ENCODE measurements around the gene KCNK7. TPM values are rescaled to one million over a fixed set of nuclear protein-coding genes. Genes with fewer than 3 reads are reported as not detected.

The KCNK7 gene, protein sequence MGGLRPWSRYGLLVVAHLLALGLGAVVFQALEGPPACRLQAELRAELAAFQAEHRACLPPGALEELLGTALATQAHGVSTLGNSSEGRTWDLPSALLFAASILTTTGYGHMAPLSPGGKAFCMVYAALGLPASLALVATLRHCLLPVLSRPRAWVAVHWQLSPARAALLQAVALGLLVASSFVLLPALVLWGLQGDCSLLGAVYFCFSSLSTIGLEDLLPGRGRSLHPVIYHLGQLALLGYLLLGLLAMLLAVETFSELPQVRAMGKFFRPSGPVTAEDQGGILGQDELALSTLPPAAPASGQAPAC
- 0.42 TPM for total RNA-seq (2013)
- 1 to 10 TPM in 1 of 3 donors, not detected in 2; 4.3 TPM for polyA plus RNA-seq
- 1.4 and 1.9 TPM in 2 replicates for polyA minus RNA-seq
- 0.35 to 3.6 (median 0.92) reads per million in 11 experiments for total RNA-seq

GRCh38 chr11:65595543-65596281, at the start of gene KCNK7:
KCNK7 (minus strand) TSS chr11:65595800; CDS start chr11:65595772, 28 bp downstream.
- H3K4me1 ChIP-seq (ENCODE audit: control insufficient read depth in 1 of 2, insufficient read depth in 2 of 2, low read length in 2 of 2): peaks cover 16 to 29% of the 10 kb centered on the region in 2 donors
- no peak for DNase-seq
- intact Hi-C loops (cut with micrococcal nuclease): no loop called here
- Mint-ChIP-seq H3K9me3 (no peaks in the 10 kb centered on the region), H3K4me1 (peaks cover 31% of the 10 kb centered on the region), H3K36me3 (peaks cover 39 to 65% of the 10 kb centered on the region in 2 donors), H3K27me3 (ENCODE audit: low read depth in 3 of 3) (no peaks in the 10 kb centered on the region), H3K4me3 (no peak within 1 kb of the TSS), H3K27ac (peak within 1 kb of the TSS; percentile 45 to 87 (median 75))
- no peak for TF ChIP-seq CTCF (IDR thresholded peaks at IDR 0.05)
- H3K4me2 ChIP-seq (replicated peaks; ENCODE audit: extremely low read depth, low read length, poor library complexity, severe bottlenecking): no peak within 1 kb of the TSS
- peak within 1 kb of the TSS; percentile 46 to 53 for H3K27ac ChIP-seq (ENCODE audit: low read depth in 1 of 2, low read length in 2 of 2)
- no peak within 1 kb of the TSS for H3K9ac ChIP-seq (ENCODE audit: insufficient read depth, low read length, poor library complexity, severe bottlenecking)
- 71% methylated on average over 7 of the region's 12 CpGs for WGBS (ENCODE audit: insufficient coverage)
- peaks cover 96% of the 10 kb centered on the region for H4K20me1 ChIP-seq (ENCODE audit: insufficient read depth, low read length)
- no peaks in the 10 kb centered on the region for H3K9me3 ChIP-seq (replicated peaks in 1 of 2; ENCODE audit: control insufficient read depth in 1 of 2, insufficient read depth in 1 of 2, low read length in 2 of 2)
- H3K4me3 ChIP-seq (replicated peaks in 1 of 3; ENCODE audit: low read depth in 2 of 3, low read length in 3 of 3): no peak within 1 kb of the TSS
- no peaks in the 10 kb centered on the region for H3K79me2 ChIP-seq (ENCODE audit: insufficient read depth, low read length)
- H3K27me3 ChIP-seq (ENCODE audit: control insufficient read depth in 2 of 2, insufficient read depth in 2 of 2, low read length in 2 of 2): no peaks in the 10 kb centered on the region
- H2AFZ ChIP-seq (ENCODE audit: insufficient read depth, low read depth, low read length, poor library complexity, severe bottlenecking): no peak within 1 kb of the TSS
- peaks cover 61 to 69% of the 10 kb centered on the region in 2 donors for H3K36me3 ChIP-seq (replicated peaks in 1 of 2; ENCODE audit: control insufficient read depth in 1 of 2, insufficient read depth in 2 of 2, low read length in 2 of 2)

GRCh38 chr11:65644837-65645236, 49.2 kb upstream of the KCNK7 start:
- Histone ChIP-seq H3K27ac (ENCODE audit: low read depth in 1 of 2, low read length in 2 of 2) (no peak overlapping the region), H3K27me3 (ENCODE audit: control insufficient read depth in 2 of 2, insufficient read depth in 2 of 2, low read length in 2 of 2) (no peaks in the 10 kb centered on the region), H4K20me1 (ENCODE audit: insufficient read depth, low read length) (peaks cover 85% of the 10 kb centered on the region), H3K9ac (ENCODE audit: insufficient read depth, low read length, poor library complexity, severe bottlenecking) (no peak overlapping the region), H2AFZ (ENCODE audit: insufficient read depth, low read depth, low read length, poor library complexity, severe bottlenecking) (no peak overlapping the region), H3K9me3 (replicated peaks in 1 of 2; ENCODE audit: control insufficient read depth in 1 of 2, insufficient read depth in 1 of 2, low read length in 2 of 2) (no peaks in the 10 kb centered on the region), H3K36me3 (replicated peaks in 1 of 2; ENCODE audit: control insufficient read depth in 1 of 2, insufficient read depth in 2 of 2, low read length in 2 of 2) (peaks cover 65 to 75% of the 10 kb centered on the region in 2 donors), H3K79me2 (ENCODE audit: insufficient read depth, low read length) (peaks cover 58% of the 10 kb centered on the region), H3K4me3 (replicated peaks in 1 of 3; ENCODE audit: low read depth in 2 of 3, low read length in 3 of 3) (no peak overlapping the region), H3K4me1 (ENCODE audit: control insufficient read depth in 1 of 2, insufficient read depth in 2 of 2, low read length in 2 of 2) (peaks cover 24 to 48% of the 10 kb centered on the region in 2 donors), H3K4me2 (replicated peaks; ENCODE audit: extremely low read depth, low read length, poor library complexity, severe bottlenecking) (no peak overlapping the region)
- no peak for DNase-seq
- Mint-ChIP-seq H3K27ac (peak overlapping the region in 1 of 7 donors; percentile 10), H3K36me3 (peaks cover 58 to 74% of the 10 kb centered on the region in 2 donors), H3K4me1 (peaks cover 33% of the 10 kb centered on the region), H3K4me3 (no peak overlapping the region), H3K27me3 (ENCODE audit: low read depth in 3 of 3) (no peaks in the 10 kb centered on the region), H3K9me3 (no peaks in the 10 kb centered on the region)
- intact Hi-C loops (cut with micrococcal nuclease): no loop called here
- 90% methylated on average over 9 of the region's 11 CpGs for WGBS (ENCODE audit: insufficient coverage)
- TF ChIP-seq CTCF (IDR thresholded peaks at IDR 0.05): no peak
